Astrocyte (in vitro differentiated cells and primary cell): ENCODE data around the gene PKNOX2. TPM values are rescaled to one million over a fixed set of nuclear protein-coding genes. Genes with fewer than 3 reads are reported as not detected.
A peak's percentile ranks its signal among the peaks of the same experiment; 100 is the strongest.

Source experiments
- DNase-seq: peaks from one replicate; pipeline ENCODE4 v3.0.0-alpha.2; 2010; ENCODE audit warnings: low read depth
- FAIRE-seq: peaks from 2 replicates; lab custom pipeline; 2011; peaks lifted over from hg19 to GRCh38; lab: Jason Lieb, UNC
- H2AFZ ChIP-seq: 2 replicates; pipeline ENCODE4 v1.6.0; 2012; ENCODE audit warnings: low read depth, low read length, inconsistent platforms
- H3K27ac ChIP-seq: 2 replicates; pipeline ENCODE4 v1.5.1; 2011; ENCODE audit warnings: low read depth, low read length, inconsistent platforms
- H3K27me3 ChIP-seq: 2 replicates; pipeline ENCODE4 v1.6.0; 2011; ENCODE audit warnings: low read length, inconsistent platforms; ENCODE audit not compliant: insufficient read depth
- H3K36me3 ChIP-seq: 2 replicates; pipeline ENCODE4 v1.5.1; 2011; ENCODE audit warnings: low read length, inconsistent platforms; ENCODE audit not compliant: insufficient read depth
- H3K4me1 ChIP-seq: 2 replicates; pipeline ENCODE4 v1.5.1; 2011; ENCODE audit warnings: low read length, inconsistent platforms; ENCODE audit not compliant: insufficient read depth
- H3K4me2 ChIP-seq: 2 replicates; pipeline ENCODE4 v1.6.0; 2012; ENCODE audit warnings: low read length, inconsistent platforms
- H3K4me3 ChIP-seq: 2 replicates; pipeline ENCODE4 v1.5.1; 2011; ENCODE audit warnings: low read depth, mild to moderate bottlenecking, low read length, inconsistent platforms; ENCODE audit not compliant: insufficient read depth
- H3K79me2 ChIP-seq: 2 replicates; pipeline ENCODE4 v1.6.0; 2012; ENCODE audit warnings: mild to moderate bottlenecking, low read length, inconsistent platforms; ENCODE audit not compliant: insufficient read depth
- H3K9ac ChIP-seq: 2 replicates; pipeline ENCODE4 v1.6.0; 2012; ENCODE audit warnings: mild to moderate bottlenecking, low read length, inconsistent platforms
- H3K9me3 ChIP-seq: 2 replicates; pipeline ENCODE4 v1.5.1; 2012; ENCODE audit warnings: low read depth, mild to moderate bottlenecking, low read length, inconsistent platforms; ENCODE audit not compliant: insufficient read depth
- H4K20me1 ChIP-seq: 2 replicates; pipeline ENCODE4 v1.6.0; 2012; ENCODE audit warnings: low read length, inconsistent platforms; ENCODE audit not compliant: insufficient read depth
- H3K27ac Mint-ChIP-seq: one replicate; pipeline ENCODE4 v1.8.0; 2021; ENCODE audit warnings: mild to moderate bottlenecking, mixed read lengths; ENCODE audit not compliant: unreplicated experiment
- H3K27me3 Mint-ChIP-seq: one replicate; pipeline ENCODE4 v1.8.0; 2021; ENCODE audit warnings: low read depth, mixed read lengths; ENCODE audit not compliant: unreplicated experiment
- H3K36me3 Mint-ChIP-seq: one replicate; pipeline ENCODE4 v1.8.0; 2021; ENCODE audit warnings: low read depth, mixed read lengths; ENCODE audit not compliant: unreplicated experiment
- H3K4me1 Mint-ChIP-seq: one replicate; pipeline ENCODE4 v1.8.0; 2021; ENCODE audit warnings: low read depth, mixed read lengths; ENCODE audit not compliant: unreplicated experiment
- H3K4me3 Mint-ChIP-seq: one replicate; pipeline ENCODE4 v1.8.0; 2021; ENCODE audit warnings: mild to moderate bottlenecking, moderate library complexity, mixed read lengths; ENCODE audit not compliant: unreplicated experiment
- H3K9me3 Mint-ChIP-seq: one replicate; pipeline ENCODE4 v1.8.0; 2021; ENCODE audit warnings: mild to moderate bottlenecking, mixed read lengths; ENCODE audit not compliant: unreplicated experiment
- CTCF ChIP-seq: IDR thresholded peaks from 2 replicates; pipeline ENCODE4 v1.5.1; 2011; ENCODE audit warnings: low read depth, mild to moderate bottlenecking, inconsistent platforms, low read length, moderate library complexity; ENCODE audit not compliant: insufficient read depth
- EZH2 ChIP-seq: IDR thresholded peaks from 2 replicates; pipeline ENCODE4 v1.6.1; 2012; ENCODE audit warnings: mild to moderate bottlenecking, low read length, inconsistent platforms; ENCODE audit not compliant: insufficient read depth
- total RNA-seq: library from RNA; stranded (reverse); gene quantifications from 2 replicates; pipeline ENCODE4 v1.2.1, GENCODE V29; 2021

Gene PKNOX2
- total RNA-seq, 1 donor from 2014 or later: 53.4 TPM

DNA sequence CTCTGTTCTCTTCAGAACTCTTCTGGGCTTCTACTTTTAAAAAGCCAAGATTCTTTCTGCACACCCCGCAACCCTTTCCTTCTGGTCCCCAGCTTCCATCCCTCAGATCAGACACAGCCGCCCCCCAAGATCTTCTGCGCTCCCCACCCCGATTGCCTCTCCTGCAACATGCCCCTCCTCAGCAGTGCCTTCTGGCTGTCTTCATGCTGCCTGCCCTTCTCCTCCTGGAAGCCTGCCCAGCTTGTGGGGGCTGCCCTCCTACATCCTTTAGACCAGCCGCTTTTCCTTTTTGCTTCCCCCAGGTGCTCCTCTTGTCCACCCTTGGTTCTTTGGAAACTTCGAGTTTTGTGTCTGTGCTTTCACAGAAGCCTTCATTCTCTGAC lies 187.3 kb downstream of the PKNOX2 start:
- H3K4me2 ChIP-seq: no peak overlapping the region
- H3K4me1 Mint-ChIP-seq: peaks cover 39% of the 10 kb centered on the region
- no peak overlapping the region for H2AFZ ChIP-seq
- TF ChIP-seq EZH2 (no peak), CTCF (no peak)
- no peaks in the 10 kb centered on the region for H3K36me3 ChIP-seq
- peaks cover 4% of the 10 kb centered on the region for H3K4me1 ChIP-seq
- H3K4me3 Mint-ChIP-seq: no peak overlapping the region
- H3K27me3 ChIP-seq: no peaks in the 10 kb centered on the region
- H3K27me3 Mint-ChIP-seq: no peaks in the 10 kb centered on the region
- no peak overlapping the region for H3K9ac ChIP-seq
- peaks cover 16% of the 10 kb centered on the region for H3K36me3 Mint-ChIP-seq
- no peak overlapping the region for H3K27ac ChIP-seq
- H4K20me1 ChIP-seq: no peaks in the 10 kb centered on the region
- H3K79me2 ChIP-seq: no peaks in the 10 kb centered on the region
- no peaks in the 10 kb centered on the region for H3K9me3 ChIP-seq
- H3K9me3 Mint-ChIP-seq: no peaks in the 10 kb centered on the region
- peak overlapping the region; percentile 19 for H3K27ac Mint-ChIP-seq
- DNase-seq (no peak), FAIRE-seq (no peak)
- no peak overlapping the region for H3K4me3 ChIP-seq

DNA sequence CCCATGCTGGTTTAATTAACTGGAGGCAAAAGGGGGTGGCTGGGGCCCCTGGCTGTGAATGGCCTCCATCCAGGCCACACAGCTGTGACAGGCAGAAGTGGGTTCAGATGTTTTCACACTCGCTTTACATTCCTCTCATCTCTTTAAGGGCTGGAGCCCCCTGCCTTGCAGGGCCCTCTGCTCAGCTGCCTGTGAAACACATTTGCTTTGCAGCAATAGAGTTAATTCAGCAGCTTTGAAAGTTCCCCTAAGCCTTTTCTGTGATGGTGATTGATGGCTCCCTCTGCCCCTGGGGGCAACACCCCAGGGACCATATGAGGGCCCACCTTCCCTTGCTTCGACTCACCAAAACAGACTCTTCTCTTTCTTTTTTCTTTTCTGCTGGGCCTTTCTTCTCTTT lies 192.2 kb downstream of the PKNOX2 start:
- H3K4me1 Mint-ChIP-seq: peaks cover 28% of the 10 kb centered on the region
- H3K27me3 Mint-ChIP-seq: no peaks in the 10 kb centered on the region
- no peaks in the 10 kb centered on the region for H3K27me3 ChIP-seq
- H3K36me3 Mint-ChIP-seq: peaks cover 38% of the 10 kb centered on the region
- no peak overlapping the region for H3K9ac ChIP-seq
- H3K27ac Mint-ChIP-seq: no peak overlapping the region
- no peak for FAIRE-seq
- H3K36me3 ChIP-seq: no peaks in the 10 kb centered on the region
- no peak for TF ChIP-seq CTCF
- TF ChIP-seq EZH2: no peak
- no peak overlapping the region for H3K4me2 ChIP-seq
- H3K79me2 ChIP-seq: no peaks in the 10 kb centered on the region
- H3K9me3 ChIP-seq: no peaks in the 10 kb centered on the region
- no peak overlapping the region for H3K4me3 Mint-ChIP-seq
- H3K27ac ChIP-seq: no peak overlapping the region
- no peak overlapping the region for H3K4me3 ChIP-seq
- no peaks in the 10 kb centered on the region for H4K20me1 ChIP-seq
- DNase-seq: no peak
- H3K4me1 ChIP-seq: peaks cover 13% of the 10 kb centered on the region
- H2AFZ ChIP-seq: no peak overlapping the region
- no peaks in the 10 kb centered on the region for H3K9me3 Mint-ChIP-seq

GRCh38 chr11:125357551-125357950 lies 193.0 kb downstream of the PKNOX2 start:
- DNase-seq: peak; percentile 42
- H4K20me1 ChIP-seq: no peaks in the 10 kb centered on the region
- H3K9ac ChIP-seq: no peak overlapping the region
- peaks cover 21% of the 10 kb centered on the region for H3K4me1 Mint-ChIP-seq
- H3K27ac ChIP-seq: no peak overlapping the region
- H3K9me3 ChIP-seq: no peaks in the 10 kb centered on the region
- no peak overlapping the region for H3K4me3 ChIP-seq
- H3K27me3 ChIP-seq: no peaks in the 10 kb centered on the region
- peak overlapping the region; percentile 34 for H3K27ac Mint-ChIP-seq
- H2AFZ ChIP-seq: no peak overlapping the region
- H3K4me3 Mint-ChIP-seq: no peak overlapping the region
- H3K4me2 ChIP-seq: no peak overlapping the region
- H3K36me3 Mint-ChIP-seq: peaks cover 44% of the 10 kb centered on the region
- H3K36me3 ChIP-seq: no peaks in the 10 kb centered on the region
- H3K9me3 Mint-ChIP-seq: no peaks in the 10 kb centered on the region
- TF ChIP-seq CTCF (no peak), EZH2 (no peak)
- peaks cover 13% of the 10 kb centered on the region for H3K4me1 ChIP-seq
- no peak for FAIRE-seq
- no peaks in the 10 kb centered on the region for H3K27me3 Mint-ChIP-seq
- no peaks in the 10 kb centered on the region for H3K79me2 ChIP-seq
